ENCODE measurements around the gene WNT7B. TPM values are rescaled to one million over a fixed set of nuclear protein-coding genes. Genes with fewer than 3 reads are reported as not detected.
A peak's percentile ranks its signal among the peaks of the same experiment; 100 is the strongest.

Gene WNT7B
- total and polyA plus RNA-seq, 2 of the 8 experiments (the other 6 are each of a cell fraction or from before 2014, with no cell fraction given), result 0.14 to 0.24 TPM

GRCh38 chr22:45892681-45893461, 84.1 kb downstream of the WNT7B start:
- Histone ChIP-seq H3K27ac (ENCODE audit: low read depth, low read length) (no peak overlapping the region), H4K20me1 (replicated peaks in 1 of 2; ENCODE audit: control insufficient read depth in 1 of 2, insufficient read depth in 2 of 2, low read length in 2 of 2) (peaks cover 0 to 2% of the 10 kb centered on the region in 2 experiments), H3K9ac (replicated peaks in 1 of 4; ENCODE audit: extremely low read depth in 1 of 4, low read depth in 3 of 4, low read length in 3 of 4) (no peak overlapping the region), H2AK5ac (ENCODE audit: low read depth, low read length) (no peak overlapping the region), H3K9me3 (ENCODE audit: insufficient read depth in 2 of 2, low read depth in 1 of 2, low read length in 1 of 2) (no peaks in the 10 kb centered on the region), H2BK5ac (ENCODE audit: low read depth, low read length) (no peak overlapping the region), H2BK120ac (replicated peaks; ENCODE audit: low read depth, low read length) (no peak overlapping the region), H3K23ac (ENCODE audit: insufficient read length) (no peak overlapping the region), H3K36me3 (ENCODE audit: control insufficient read depth in 2 of 4, insufficient read depth in 4 of 4, low read length in 3 of 4) (no peaks in the 10 kb centered on the region), H3K27me3 (replicated peaks in 1 of 4; ENCODE audit: control insufficient read depth in 3 of 4, extremely low read depth in 1 of 4, insufficient read depth in 3 of 4, low read length in 3 of 4) (peaks cover 0 to 6% (median under 1%) of the 10 kb centered on the region in 4 experiments; a peak in 3 of 7 replicates), H3K4me2 (ENCODE audit: insufficient read depth in 1 of 2, low read depth in 2 of 2, low read length in 2 of 2) (no peak overlapping the region), H3K79me1 (ENCODE audit: low read depth, low read length) (no peaks in the 10 kb centered on the region), H4K8ac (ENCODE audit: extremely low read depth, insufficient read depth, low read length) (peak overlapping the region; percentile 37; the same call in 1 of the 2 replicates), H3K23me2 (ENCODE audit: low read depth, low read length) (no peaks in the 10 kb centered on the region; the same call in 1 of the 2 replicates), H2BK15ac (ENCODE audit: low read length) (no peak overlapping the region), H3K4me1 (replicated peaks in 1 of 4; ENCODE audit: control insufficient read depth in 3 of 4, insufficient read depth in 4 of 4, low read length in 3 of 4) (peaks cover 0 to 20% (median 14%) of the 10 kb centered on the region in 4 experiments; a peak in 6 of 7 replicates), H3K18ac (ENCODE audit: extremely low read depth, low read length) (no peak overlapping the region), H3K4me3 (ENCODE audit: extremely low read depth in 1 of 4, insufficient read depth in 2 of 4, low read depth in 3 of 4, low read length in 4 of 4) (no peak overlapping the region), H4K5ac (ENCODE audit: insufficient read length, low read depth, low read length) (no peak overlapping the region), H3K4ac (replicated peaks; ENCODE audit: insufficient read length, low read depth, low read length) (no peak overlapping the region), H3K56ac (replicated peaks; ENCODE audit: insufficient read length, low read depth, low read length) (no peak overlapping the region), H3K79me2 (ENCODE audit: control insufficient read depth in 1 of 2, insufficient read depth in 2 of 2, low read length in 2 of 2) (no peaks in the 10 kb centered on the region), H2BK20ac (ENCODE audit: low read length) (no peak overlapping the region), H3K14ac (ENCODE audit: insufficient read length) (no peak overlapping the region), H2AFZ (ENCODE audit: low read length) (no peak overlapping the region), H2BK12ac (ENCODE audit: low read depth, low read length) (0 out of 2 replicates have a peak overlapping the region, but pooled peaks have one; percentile 27), H4K91ac (replicated peaks; ENCODE audit: insufficient read length, low read length) (peak overlapping the region; percentile 54)
- no peak for FAIRE-seq
- ChIA-PET CTCF (ENCODE audit: partially characterized antibody) (interaction anchor here (2.8 to 6.6 kb wide), 2 partner anchors 15 to 29 kb away, joined by 11 to 39 read pairs; no protein-coding TSS in a partner anchor), POLR2A (ENCODE audit: partially characterized antibody) (no interaction called here)
- WGBS, 2 experiments (ENCODE audit: extremely low coverage in 1 of 2, insufficient coverage in 1 of 2, insufficient read length in 1 of 2, insufficient replicate concordance in 2 of 2, low coverage in 1 of 2, low lambda C conversion rate in 2 of 2, missing lambda C conversion rate in 1 of 2), result 92% methylated on average over 15 of the region's 16 CpGs; no CpG with 5 or more reads in 1 of the 2 experiments
- no peak for DNase-seq (ENCODE audit: low read depth in 1 of 2, low spot score in 2 of 2)
- TF ChIP-seq RXRA (IDR thresholded peaks at IDR 0.05; ENCODE audit: insufficient read depth, low read depth, low read length) (no peak), CTBP2 (IDR thresholded peaks at IDR 0.05; ENCODE audit: borderline replicate concordance, insufficient read depth, insufficient read length, low read length) (no peak), RNF2 (IDR thresholded peaks at IDR 0.05; ENCODE audit: borderline replicate concordance, low read depth, low read length, missing control alignments, poor library complexity, severe bottlenecking) (no peak), NRF1 (IDR thresholded peaks at IDR 0.05; ENCODE audit: low read depth, low read length) (no peak), SP4 (IDR thresholded peaks at IDR 0.05; ENCODE audit: low read length) (no peak), MAX (IDR thresholded peaks at IDR 0.05) (no peak), ZNF274 (IDR thresholded peaks at IDR 0.05; ENCODE audit: borderline replicate concordance, extremely low read depth, low read length) (no peak), POLR2A (IDR thresholded peaks at IDR 0.05; ENCODE audit: control extremely low read depth in 1 of 2, low read depth in 2 of 2, low read length in 2 of 2) (no peak), SRF (IDR thresholded peaks at IDR 0.05; ENCODE audit: low read depth, low read length) (no peak)
